Left ventricle myocardium inferior (tissue), 1 donor: ENCODE data around the gene CASKIN1. TPM values are rescaled to one million over a fixed set of nuclear protein-coding genes. Genes with fewer than 3 reads are reported as not detected.

Source experiments
- DNase-seq: peaks from one replicate; pipeline ENCODE4 v3.0.0-alpha.2; 2020
- H3K27ac ChIP-seq: fragments of 200-600 bp; replicated peaks from 2 replicates; pipeline ENCODE4 v1.8.0; 2021
- H3K27me3 ChIP-seq: fragments of 200-600 bp; 2 replicates; pipeline ENCODE4 v1.8.0; 2021; ENCODE audit warnings: low read depth
- H3K36me3 ChIP-seq: fragments of 200-600 bp; 2 replicates; pipeline ENCODE4 v1.8.0; 2021
- H3K4me1 ChIP-seq: fragments of 200-600 bp; 2 replicates; pipeline ENCODE4 v1.8.0; 2021
- H3K4me3 ChIP-seq: fragments of 200-600 bp; 2 replicates; pipeline ENCODE4 v1.8.0; 2021; ENCODE audit warnings: mild to moderate bottlenecking, moderate library complexity
- H3K9me3 ChIP-seq: fragments of 200-600 bp; replicated peaks from 2 replicates; pipeline ENCODE4 v1.8.0; 2021
- intact Hi-C: fragments of 100-400 bp; cut with micrococcal nuclease; formaldehyde crosslinking; loops from one replicate; pipeline ENCODE4 v1.11.0; 2022
- total RNA-seq: library from RNA; stranded (reverse); fragmentation: NEBNext Ultra II Directional; extraction: Animal tissue kit (Norgen Biotek cat#: 25700); gene quantifications from one replicate; pipeline ENCODE4 v1.2.1, GENCODE V29; 2021
- TF ChIP-seq, protein P1 (sequence below): fragments of 200-600 bp; IDR thresholded peaks from 2 replicates; pipeline ENCODE4 v1.8.0; 2021; ENCODE audit warnings: antibody characterized with exemption, mild to moderate bottlenecking, borderline replicate concordance
- donor health status: DM: no; HTN: yes; CAD: no; lungs with severe emphysema.

The CASKIN1 gene
- total RNA-seq, 1 donor from 2014 or later, result 4.0 TPM

DNA sequence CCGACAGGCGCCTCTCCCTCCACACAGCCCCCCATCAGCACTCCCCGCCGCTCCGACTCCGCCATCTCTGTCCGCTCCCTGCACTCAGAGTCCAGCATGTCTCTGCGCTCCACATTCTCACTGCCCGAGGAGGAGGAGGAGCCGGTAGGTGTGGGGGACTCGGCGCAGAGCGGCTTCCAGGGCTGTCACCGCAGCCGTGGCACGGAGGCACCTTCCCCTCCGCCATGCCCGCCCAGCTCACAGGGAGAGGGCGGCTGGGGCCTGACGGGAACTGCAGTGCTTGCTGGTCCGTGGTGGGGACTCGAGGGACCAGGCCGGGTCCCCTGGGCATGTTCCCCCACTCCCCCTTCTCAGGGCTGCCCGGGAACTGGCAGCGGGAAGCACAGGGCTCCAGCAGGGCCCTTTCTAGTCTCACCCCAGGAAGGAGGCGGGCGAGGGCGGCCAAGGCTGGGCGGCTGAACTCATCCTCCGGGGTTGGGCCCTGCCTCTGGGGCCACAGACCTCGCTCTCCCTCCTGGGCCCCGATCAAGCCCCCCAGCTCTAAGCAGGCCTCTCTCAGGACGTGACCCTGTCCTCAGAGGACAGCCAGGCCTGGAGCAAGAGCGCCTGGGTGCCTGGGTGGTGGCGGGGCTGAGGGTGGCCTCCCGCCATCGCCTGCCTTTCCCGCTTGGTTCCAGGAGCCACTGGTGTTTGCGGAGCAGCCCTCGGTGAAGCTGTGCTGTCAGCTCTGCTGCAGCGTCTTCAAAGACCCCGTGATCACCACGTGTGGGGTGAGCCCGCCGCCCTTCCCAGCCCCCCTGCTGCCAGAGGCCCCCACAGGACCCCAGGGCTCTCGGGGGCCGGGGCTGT is 25.6 kb downstream of the CASKIN1 start:
- DNase-seq, result no peak
- Histone ChIP-seq H3K4me1 (no peaks in the 10 kb centered on the region), H3K4me3 (peak overlapping the region; percentile 43), H3K36me3 (peaks cover 67% of the 10 kb centered on the region), H3K27ac (peak overlapping the region; percentile 48), H3K9me3 (no peaks in the 10 kb centered on the region), H3K27me3 (no peaks in the 10 kb centered on the region)
- TF ChIP-seq, protein P1, sequence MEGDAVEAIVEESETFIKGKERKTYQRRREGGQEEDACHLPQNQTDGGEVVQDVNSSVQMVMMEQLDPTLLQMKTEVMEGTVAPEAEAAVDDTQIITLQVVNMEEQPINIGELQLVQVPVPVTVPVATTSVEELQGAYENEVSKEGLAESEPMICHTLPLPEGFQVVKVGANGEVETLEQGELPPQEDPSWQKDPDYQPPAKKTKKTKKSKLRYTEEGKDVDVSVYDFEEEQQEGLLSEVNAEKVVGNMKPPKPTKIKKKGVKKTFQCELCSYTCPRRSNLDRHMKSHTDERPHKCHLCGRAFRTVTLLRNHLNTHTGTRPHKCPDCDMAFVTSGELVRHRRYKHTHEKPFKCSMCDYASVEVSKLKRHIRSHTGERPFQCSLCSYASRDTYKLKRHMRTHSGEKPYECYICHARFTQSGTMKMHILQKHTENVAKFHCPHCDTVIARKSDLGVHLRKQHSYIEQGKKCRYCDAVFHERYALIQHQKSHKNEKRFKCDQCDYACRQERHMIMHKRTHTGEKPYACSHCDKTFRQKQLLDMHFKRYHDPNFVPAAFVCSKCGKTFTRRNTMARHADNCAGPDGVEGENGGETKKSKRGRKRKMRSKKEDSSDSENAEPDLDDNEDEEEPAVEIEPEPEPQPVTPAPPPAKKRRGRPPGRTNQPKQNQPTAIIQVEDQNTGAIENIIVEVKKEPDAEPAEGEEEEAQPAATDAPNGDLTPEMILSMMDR, result no peak
- intact Hi-C loops, result no loop called here

DNA sequence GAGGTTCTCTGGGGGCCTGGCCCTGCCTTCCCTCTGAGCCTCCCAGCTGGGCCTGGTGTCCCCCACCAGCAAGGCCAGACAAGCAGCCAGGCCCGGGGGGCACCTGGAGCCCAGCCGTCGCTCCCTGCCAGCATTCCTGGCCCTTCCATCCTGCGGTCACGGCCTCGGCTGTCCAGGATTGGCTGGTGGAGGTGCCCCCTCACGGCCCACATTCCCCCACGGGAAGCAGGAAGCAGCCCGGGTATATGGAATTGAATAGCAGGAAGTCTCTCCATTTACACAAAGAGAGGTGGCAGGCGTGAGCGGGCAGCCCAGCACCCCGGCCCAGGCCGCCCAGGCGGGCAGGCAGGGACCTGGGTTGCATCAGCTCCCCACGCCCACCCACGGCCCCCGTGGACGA is 26.3 kb downstream of the CASKIN1 start:
- H3K27ac ChIP-seq, result peak overlapping the region; percentile 48

DNA sequence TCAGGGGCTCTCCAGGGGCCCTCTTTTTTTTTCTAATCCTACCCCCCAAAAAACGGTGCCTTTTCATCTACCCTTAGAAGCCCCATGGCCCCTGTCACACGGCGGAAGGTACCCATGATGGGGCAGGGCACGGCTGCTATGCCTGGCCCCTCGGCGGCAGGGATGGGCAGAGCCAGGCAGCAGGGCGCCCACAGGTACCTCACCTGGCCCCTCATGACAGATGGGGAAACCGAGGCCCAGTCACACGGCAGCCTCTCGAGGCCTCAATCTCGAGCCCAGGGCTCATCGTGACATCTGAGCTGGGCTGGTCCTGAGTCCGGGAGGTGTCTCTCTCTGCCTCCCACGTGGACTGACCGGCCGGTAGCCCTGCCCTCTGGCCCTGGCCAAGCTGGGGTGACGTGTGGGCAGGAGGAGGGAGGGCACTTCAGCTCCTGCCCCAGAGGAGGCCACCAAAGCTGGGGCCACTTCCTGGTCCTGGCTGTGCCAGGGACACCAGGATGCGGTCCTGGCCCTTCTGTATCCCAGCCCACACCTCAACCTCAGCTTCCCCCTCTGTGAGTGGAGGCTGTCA is 29.3 kb downstream of the CASKIN1 start:
- TF ChIP-seq, protein P1, result no peak
- Histone ChIP-seq H3K36me3 (peaks cover 38% of the 10 kb centered on the region), H3K9me3 (no peaks in the 10 kb centered on the region), H3K27ac (no peak overlapping the region), H3K27me3 (no peaks in the 10 kb centered on the region), H3K4me3 (no peak overlapping the region), H3K4me1 (no peaks in the 10 kb centered on the region)
- no peak for DNase-seq
- intact Hi-C loops, result no loop called here

More for the DNA sequence above, 26.3 kb downstream of the CASKIN1 start:
- Histone ChIP-seq H3K4me3 (peak overlapping the region; percentile 43), H3K27me3 (no peaks in the 10 kb centered on the region), H3K4me1 (no peaks in the 10 kb centered on the region), H3K36me3 (peaks cover 63% of the 10 kb centered on the region), H3K9me3 (no peaks in the 10 kb centered on the region)
- no peak for DNase-seq
- intact Hi-C loops, result no loop called here
- TF ChIP-seq, protein P1, result no peak

DNA sequence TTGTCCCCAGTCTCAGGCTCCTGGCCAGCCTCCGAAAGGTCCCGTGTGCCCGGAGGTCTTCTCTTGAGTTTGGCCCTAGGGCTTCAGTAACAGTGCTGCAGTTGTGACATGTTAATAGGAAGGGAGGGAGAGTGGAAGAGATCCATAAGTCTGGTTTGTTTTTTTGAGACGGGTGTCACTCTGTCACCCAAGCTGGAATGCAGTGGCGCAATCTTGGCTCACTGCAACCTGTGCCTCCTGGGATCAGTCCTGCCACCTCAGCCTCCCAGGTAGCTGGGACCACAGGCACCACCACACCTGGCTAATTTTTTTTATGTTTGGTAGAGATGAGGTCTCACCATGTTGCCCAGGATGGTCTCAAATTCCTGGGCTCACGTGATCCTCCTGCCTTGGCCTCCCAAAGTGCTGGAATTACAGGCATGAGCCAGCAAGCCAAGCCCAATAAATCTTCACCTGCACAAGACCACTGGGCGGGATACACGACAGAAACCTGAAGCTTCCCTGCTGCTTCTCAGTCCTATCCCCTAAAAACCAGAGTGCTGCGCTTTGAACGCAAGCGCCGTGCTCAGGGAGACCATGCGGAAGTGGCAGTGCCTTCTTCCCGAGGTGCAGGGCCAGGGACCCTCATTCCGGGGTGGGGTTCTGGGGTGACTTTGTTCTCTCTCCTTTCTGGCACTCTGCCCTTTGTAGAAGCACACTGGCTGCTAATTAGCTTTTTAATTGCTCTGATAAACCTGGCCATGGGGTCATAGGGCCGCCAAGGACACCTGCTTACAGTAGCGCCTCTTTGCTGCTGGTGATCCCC is 29.9 kb downstream of the CASKIN1 start:
- Histone ChIP-seq H3K27ac (no peak overlapping the region), H3K36me3 (peaks cover 32% of the 10 kb centered on the region), H3K9me3 (no peaks in the 10 kb centered on the region), H3K27me3 (no peaks in the 10 kb centered on the region), H3K4me3 (no peak overlapping the region), H3K4me1 (peaks cover 3% of the 10 kb centered on the region)
- no peak for DNase-seq
- intact Hi-C loops, result no loop called here
- TF ChIP-seq, protein P1, result no peak

DNA sequence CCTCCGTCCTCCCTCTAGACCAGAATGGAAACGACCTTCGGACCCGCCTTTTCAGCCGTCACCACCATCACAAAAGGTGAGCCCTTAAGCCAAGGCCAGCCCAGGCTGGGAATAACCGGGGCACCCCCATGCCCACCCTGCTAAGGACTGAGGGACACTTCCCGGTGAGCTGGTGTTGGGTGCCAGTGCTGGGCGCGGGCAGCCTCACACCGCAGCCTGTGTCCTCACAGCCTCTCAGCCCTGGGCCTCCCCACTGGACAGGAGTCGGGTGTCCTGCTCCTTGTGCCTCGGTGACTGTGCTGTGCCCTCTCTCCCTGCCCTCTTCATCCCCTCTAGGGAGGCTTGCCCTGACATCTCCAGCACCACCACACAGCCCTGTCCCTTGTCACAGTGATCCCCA is 30.5 kb downstream of the CASKIN1 start:
- H3K36me3 ChIP-seq, result peaks cover 26% of the 10 kb centered on the region
- H3K27me3 ChIP-seq, result no peaks in the 10 kb centered on the region
- H3K4me3 ChIP-seq, result no peak overlapping the region
- H3K9me3 ChIP-seq, result no peaks in the 10 kb centered on the region
- no peak for DNase-seq
- no peak overlapping the region for H3K27ac ChIP-seq
- TF ChIP-seq, protein P1, result no peak
- intact Hi-C loops, result no loop called here
- peaks cover 7% of the 10 kb centered on the region for H3K4me1 ChIP-seq
